NCI-H146 treated with DMSO at 0.1 percent for 48 hours (cell line): ENCODE measurements around the gene PXK.
"Not testable (repeated sequence)": the region's sequence is repeated elsewhere in the genome, so short reads cannot be mapped to it uniquely, and the experiment has no call there.

ENCODE experiments used
- DNase-seq: peaks from one replicate; lab custom pipeline; 2025; ENCODE audit not compliant: unreplicated experiment; lab: John Stamatoyannopoulos, UW

PXK gene

DNA sequence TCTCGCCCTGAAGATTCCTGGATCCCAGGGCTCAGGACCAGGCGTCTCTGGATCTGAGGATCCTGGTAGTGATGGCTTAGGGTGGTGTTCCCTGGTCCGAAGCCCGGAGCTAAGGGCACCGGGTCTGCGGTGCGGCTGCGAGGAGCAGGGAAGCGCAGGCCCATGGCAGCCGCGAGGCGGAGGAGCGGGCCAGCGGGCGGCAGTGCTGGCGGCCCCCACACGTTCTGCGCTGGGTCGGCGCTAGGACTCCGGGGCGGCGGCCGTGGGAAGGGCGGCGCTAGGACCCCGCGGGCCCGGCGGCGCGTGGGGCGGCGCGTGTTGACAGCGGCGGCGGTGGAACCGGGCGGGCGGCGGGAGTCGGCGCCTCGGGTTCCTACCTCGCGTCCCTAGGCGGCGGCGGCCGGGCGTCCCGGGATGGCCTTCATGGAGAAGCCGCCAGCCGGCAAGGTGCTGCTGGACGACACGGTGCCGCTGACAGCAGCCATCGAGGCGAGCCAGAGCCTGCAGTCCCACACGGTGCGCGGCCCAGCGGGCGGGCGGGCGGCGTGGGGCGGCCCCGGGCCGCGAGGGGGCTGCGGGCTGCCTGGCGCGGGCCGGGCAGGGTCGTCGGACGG is at the start of gene PXK:
PXK (plus strand) TSS at position 318 of the 614 bp plus-strand sequence; CDS start at position 415, 97 bp downstream.
- DNase-seq = peak; percentile 8

GRCh38 chr3:58285334-58285733 is 47.4 kb upstream of the PXK start:
- DNase-seq = no peak

DNA sequence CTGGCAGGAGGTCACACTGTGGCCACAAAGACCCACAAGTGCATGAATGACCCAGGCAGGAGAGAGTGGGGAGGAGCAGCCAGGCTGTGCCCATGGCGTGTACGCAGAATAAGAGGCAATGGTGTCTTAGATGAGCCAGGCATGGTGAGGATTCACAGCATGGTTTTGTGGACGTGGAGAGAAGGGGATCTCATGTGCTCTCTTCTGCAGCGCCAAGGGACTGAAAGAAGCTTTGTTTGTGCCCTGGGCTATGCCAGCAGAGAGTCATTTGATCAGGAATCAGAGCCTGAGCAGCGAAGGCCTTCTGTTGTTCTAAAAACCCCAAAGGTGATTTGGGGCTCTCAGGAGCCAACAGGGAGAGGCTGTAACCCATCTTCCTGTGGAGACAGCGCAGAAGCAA is 45.3 kb upstream of the PXK start:
- DNase-seq = no peak

GRCh38 chr3:58288011-58288728 is 44.5 kb upstream of the PXK start:
- DNase-seq = no peak

- not testable (repeated sequence) for DNase-seq
Measured at GRCh38 chr3:58288964-58289613, 43.6 kb upstream of the PXK start.

DNA sequence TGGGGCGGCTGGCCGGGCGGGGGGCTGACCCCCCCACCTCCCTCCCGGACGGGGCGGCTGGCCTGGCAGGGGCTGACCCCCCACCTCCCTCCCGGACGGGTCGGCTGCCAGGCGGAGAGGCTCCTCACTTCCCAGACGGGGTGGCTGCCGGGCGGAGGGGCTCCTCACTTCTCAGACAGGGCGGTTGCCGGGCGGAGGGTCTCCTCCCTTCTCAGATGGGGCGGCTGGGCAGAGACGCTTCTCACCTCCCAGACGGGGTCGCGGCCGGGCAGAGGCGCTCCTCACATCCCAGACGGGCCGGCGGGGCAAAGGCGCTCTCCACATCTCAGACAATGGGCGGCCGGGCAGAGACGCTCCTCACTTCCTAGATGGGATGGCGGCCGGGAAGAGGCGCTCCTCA is 42.2 kb upstream of the PXK start:
- DNase-seq = not testable (repeated sequence)

DNA sequence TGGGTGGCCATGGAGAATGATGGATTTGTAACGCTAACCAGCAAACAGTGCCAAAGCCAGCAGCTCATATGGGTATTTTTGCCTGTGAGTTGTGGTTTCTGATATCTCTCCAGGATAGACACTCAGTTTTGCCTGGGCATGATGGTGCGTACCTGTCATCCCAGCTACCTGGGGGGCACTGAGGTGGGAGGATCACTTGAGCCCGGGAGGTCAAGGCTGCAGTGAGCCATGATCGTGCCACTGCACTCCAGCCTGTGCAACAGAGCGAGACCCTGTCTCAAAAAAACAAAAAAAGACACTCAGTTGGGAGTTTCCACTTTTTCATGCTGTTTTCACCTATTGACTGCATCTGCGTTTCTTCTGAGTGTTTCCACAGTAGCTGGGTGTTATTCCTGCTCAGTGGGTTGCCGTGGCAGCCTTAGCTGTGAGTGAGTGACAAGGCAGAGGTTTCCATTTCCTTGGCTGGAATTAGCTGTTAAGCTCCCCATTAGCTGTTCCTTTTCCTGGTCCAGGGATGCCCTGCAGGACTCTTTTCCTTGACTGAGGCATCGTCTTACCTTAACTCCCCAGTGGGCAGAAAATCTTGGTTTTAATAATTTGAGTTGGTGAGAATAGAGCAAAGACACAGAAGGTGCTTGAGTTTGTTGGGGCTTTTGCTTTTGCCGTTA is 40.9 kb upstream of the PXK start:
- DNase-seq = no peak

DNA sequence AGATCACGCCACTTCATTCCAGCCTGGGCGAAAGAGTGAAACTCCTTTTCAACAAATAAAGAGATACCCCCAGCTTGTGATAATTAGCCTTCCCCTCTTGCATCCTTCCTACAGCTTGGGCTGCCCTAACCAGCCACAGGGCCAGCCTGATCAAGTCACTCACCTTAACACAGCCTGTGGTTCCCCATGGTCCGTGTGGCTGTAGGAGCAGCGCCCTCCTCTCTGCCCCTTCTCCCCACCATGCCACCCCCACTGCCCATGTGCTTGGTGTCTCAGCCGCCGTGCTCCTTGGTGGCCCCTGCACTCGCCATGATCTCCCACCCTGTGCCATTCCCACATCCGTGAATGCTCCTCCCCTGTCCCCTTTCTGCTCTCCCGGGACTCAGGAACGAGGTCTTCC is 39.8 kb upstream of the PXK start:
- no peak for DNase-seq

GRCh38 chr3:58293516-58293915 is 39.2 kb upstream of the PXK start:
- no peak for DNase-seq

GRCh38 chr3:58296269-58296668 is 36.4 kb upstream of the PXK start:
- DNase-seq = no peak

GRCh38 chr3:58296843-58297242 is 35.8 kb upstream of the PXK start:
- DNase-seq = no peak

- DNase-seq = no peak
Measured at GRCh38 chr3:58298190-58298589, 34.5 kb upstream of the PXK start.

DNA sequence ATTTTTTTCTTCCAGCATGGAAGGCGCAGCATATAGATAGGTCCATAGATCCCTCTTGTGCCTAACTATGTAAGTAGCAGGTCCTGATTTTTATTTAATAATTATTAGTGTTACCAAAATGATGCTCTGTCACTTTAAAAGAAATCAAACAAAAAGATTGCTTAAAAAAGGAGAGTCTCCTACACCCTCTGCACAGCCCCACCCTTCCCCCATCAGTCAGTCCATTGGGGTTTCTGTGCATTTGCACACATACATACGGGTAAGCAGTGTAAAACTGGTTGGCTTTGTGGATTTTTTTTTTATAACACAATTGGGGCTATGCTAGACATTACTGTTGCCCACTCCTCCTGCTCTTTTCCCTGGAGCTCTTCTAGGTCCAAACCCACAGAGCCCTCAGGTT is 33.6 kb upstream of the PXK start:
- DNase-seq = no peak

GRCh38 chr3:58299839-58300516 is 32.7 kb upstream of the PXK start:
- DNase-seq = no peak

DNA sequence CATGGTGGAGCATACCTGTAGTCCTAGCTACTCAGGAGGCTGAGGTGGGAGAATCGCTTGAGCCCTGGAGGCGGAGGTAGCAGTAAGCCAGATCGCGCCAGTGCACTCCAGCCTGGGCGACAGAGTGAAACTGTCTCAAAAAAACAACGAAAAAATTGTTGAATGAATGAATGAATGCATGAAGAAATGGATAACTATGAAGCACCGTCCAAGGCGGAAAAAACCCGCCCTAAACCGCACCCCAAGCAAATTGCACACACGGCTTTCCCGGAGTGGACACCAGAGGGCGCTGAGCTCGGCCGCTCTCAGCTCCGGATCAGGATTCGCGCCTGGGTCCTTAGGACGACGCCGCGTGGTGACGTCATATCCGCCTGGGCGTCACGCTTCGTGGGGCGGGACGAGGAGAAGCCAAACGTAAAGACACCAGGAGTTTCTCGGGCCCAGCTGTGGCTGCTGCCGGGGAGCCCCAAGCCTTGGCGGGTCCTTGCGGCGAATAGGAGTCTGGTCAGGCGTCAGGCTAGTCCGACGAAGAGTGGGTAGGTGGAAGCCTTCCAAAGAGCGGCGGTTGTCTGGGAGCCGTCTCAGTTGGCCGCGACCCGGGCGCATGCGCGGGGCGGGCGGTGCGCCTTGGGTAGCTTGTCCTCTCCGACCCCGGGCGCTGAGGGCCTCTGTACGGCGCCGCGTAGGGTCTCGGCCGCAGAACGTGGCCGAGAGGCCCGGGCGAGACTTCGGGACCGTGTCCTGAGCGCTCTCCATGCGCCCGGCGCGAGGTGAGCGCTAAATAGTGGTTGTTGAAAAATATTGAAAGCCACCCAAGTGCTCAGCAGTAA is 26.6 kb upstream of the PXK start, which contains the start of the genes HTD2 and RPP14:
HTD2 (plus strand) TSS at position 639 of the 830 bp plus-strand sequence. CDS start 11,094 bp downstream, outside the sequence.
RPP14 (plus strand) TSS at position 364 of the 830 bp plus-strand sequence. CDS start 4,085 bp downstream, outside the sequence.
- peak; percentile 78 for DNase-seq

- no peak for DNase-seq
Measured at GRCh38 chr3:58307639-58308215, 25.0 kb upstream of the PXK start.

DNA sequence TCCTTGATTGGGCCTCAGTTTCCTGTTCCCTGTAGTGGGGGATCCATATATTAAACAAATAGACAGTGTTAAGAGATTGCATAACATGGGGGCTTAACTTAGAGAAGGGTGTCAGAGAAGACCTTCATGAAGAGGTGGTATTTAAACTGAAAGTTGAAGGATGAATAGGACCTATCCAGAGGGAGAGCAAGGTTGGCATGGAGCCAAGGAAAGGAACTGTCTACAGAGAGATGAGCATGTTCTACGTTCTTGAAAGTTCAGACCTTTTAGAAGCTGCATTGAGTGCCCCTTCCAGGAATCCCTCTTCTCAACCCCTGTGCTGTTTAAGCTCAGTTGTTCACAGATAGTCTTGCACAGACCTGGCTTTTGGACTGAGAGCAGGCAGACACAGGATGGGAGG is 24.0 kb upstream of the PXK start:
- DNase-seq = no peak

DNA sequence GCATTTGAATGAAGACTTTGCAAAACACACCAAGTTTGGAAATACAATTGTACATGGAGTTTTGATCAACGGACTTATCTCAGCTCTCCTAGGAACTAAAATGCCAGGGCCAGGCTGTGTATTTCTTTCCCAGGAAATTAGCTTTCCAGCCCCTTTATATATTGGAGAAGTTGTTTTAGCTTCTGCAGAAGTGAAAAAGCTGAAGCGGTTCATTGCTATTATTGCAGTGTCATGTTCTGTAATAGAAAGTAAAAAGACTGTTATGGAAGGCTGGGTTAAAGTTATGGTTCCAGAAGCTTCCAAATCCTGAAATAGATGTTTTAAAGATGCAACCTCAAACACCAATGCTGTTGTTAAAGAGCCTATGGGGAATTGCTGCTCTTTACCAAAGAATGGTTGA is 14.9 kb upstream of the PXK start:
- no peak for DNase-seq

DNA sequence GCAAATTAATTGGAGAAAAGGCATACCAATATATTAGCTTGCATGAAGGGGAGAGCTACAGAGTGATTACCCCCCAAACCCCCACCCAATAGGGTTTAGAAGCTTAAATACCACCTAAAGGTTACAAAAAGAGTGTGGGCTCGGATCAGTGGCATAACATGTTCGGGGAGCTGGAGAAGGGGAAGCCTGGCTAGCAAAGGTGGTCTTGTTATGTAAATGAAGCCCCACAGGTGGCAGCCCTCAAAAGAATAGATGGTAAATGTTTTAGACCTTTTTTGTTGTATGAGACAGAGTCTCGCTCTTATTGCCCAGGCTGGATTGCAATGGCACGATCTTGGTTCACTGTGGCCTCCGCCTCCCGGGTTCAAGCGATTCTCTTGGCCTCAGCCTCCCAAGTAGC is 10.9 kb upstream of the PXK start:
- no peak for DNase-seq

GRCh38 chr3:58322793-58323192 is 9.9 kb upstream of the PXK start:
- no peak for DNase-seq
